ENCODE data around the gene NRG3.

NRG3 gene

DNA sequence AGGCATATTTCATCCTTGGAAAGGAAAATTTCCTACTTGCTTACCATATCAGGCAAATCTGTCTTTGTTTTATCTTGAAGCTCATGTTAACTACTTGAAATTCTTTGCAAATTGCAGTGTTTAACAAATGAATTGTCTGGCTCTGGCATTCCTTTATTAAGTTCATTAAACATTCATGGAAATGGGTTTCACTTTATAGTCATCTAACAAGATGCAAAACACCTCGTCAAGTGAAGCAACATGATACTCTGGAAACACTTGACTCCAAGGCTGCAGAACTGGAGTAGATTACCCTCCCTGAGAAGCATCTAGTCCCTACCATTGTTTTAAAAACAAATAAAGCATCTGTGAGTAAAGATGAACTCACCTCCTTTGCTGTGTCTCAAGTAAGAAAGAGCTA lies 1086.9 kb downstream of the NRG3 start:
- Histone ChIP-seq H3K4me3 (ENCODE audit: low read depth, low read length) (no peak overlapping the region), H3K36me3 (no peaks in the 10 kb centered on the region), H3K27me3 (no peaks in the 10 kb centered on the region), H3K9me3 (no peaks in the 10 kb centered on the region), H3K4me1 (no peaks in the 10 kb centered on the region)
- no peak for DNase-seq
- TF ChIP-seq, protein P1, sequence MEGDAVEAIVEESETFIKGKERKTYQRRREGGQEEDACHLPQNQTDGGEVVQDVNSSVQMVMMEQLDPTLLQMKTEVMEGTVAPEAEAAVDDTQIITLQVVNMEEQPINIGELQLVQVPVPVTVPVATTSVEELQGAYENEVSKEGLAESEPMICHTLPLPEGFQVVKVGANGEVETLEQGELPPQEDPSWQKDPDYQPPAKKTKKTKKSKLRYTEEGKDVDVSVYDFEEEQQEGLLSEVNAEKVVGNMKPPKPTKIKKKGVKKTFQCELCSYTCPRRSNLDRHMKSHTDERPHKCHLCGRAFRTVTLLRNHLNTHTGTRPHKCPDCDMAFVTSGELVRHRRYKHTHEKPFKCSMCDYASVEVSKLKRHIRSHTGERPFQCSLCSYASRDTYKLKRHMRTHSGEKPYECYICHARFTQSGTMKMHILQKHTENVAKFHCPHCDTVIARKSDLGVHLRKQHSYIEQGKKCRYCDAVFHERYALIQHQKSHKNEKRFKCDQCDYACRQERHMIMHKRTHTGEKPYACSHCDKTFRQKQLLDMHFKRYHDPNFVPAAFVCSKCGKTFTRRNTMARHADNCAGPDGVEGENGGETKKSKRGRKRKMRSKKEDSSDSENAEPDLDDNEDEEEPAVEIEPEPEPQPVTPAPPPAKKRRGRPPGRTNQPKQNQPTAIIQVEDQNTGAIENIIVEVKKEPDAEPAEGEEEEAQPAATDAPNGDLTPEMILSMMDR (IDR thresholded peaks at IDR 0.05; ENCODE audit: low read depth, low read length): no peak

DNA sequence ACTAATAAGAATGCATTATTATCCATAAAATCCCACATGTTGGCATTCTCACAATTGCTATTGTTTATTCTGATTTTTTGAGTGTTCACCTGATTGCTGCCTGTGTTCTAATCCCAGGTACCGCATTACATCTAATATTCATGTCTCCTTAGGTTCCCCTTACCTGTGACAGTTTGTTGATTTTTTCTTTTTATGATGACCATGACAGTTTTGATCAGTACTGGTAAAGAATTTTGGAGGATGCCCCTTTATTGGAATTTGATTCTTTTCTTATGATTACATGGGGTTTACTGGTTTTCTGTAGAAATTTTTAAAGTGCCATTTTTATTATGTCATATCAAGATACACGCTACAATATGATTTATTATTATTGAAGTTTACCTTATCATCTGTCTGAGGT lies 1091.1 kb downstream of the NRG3 start:
- DNase-seq: no peak
- peaks cover 4% of the 10 kb centered on the region; the same call in 1 of the 2 replicates for H3K4me1 ChIP-seq
- no peaks in the 10 kb centered on the region for H3K36me3 ChIP-seq
- no peaks in the 10 kb centered on the region for H3K27me3 ChIP-seq
- no peak overlapping the region for H3K4me3 ChIP-seq (ENCODE audit: low read depth, low read length)
- H3K9me3 ChIP-seq: no peaks in the 10 kb centered on the region
- TF ChIP-seq, protein P1 (IDR thresholded peaks at IDR 0.05; ENCODE audit: low read depth, low read length): no peak

DNA sequence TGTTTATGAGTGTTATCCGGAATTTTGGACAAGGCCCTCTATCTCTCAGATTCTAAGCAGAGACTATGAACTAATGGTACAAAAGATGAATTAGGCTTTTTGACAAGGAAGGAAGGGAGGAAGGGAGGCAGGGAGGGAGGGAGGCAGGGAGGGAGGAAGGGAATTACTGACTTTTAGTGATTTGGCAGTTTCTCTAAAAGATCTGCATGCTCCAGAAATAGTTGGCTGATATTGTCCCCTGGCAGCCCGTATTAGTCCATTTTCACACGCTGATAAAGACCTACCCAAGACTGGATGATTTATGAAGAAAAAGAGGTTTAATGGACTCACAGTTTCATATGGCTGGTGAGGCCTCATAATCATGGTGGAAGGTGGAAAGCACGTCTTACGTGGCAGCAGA lies 1093.5 kb downstream of the NRG3 start:
- Histone ChIP-seq H3K27me3 (no peaks in the 10 kb centered on the region), H3K36me3 (no peaks in the 10 kb centered on the region), H3K4me3 (ENCODE audit: low read depth, low read length) (no peak overlapping the region), H3K4me1 (peaks cover 4% of the 10 kb centered on the region; the same call in 1 of the 2 replicates), H3K9me3 (no peaks in the 10 kb centered on the region)
- DNase-seq: no peak
- TF ChIP-seq, protein P1 (IDR thresholded peaks at IDR 0.05; ENCODE audit: low read depth, low read length): no peak

DNA sequence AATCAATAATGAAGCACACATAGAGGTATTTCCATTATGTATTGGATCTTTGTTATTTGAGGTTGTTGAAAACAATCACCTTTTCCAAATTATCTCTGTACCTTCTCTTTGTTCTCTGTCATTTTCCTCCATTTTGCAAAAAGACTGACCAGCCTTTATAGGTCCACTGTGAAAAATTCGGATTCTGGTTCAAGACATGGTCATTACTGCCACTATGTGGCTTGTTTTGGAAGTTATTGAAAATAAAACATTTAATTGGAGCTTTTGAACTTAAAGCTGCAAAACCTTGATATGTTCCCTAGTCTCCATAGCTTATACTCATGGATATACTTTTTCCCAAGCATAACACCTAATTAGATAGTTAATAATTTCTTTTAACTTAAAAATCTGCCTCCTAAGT lies 1094.4 kb downstream of the NRG3 start:
- no peak overlapping the region for H3K4me3 ChIP-seq (ENCODE audit: low read depth, low read length)
- H3K9me3 ChIP-seq: no peaks in the 10 kb centered on the region
- no peaks in the 10 kb centered on the region for H3K27me3 ChIP-seq
- H3K4me1 ChIP-seq: peaks cover 4% of the 10 kb centered on the region; the same call in 1 of the 2 replicates
- no peak for DNase-seq
- TF ChIP-seq, protein P1 (IDR thresholded peaks at IDR 0.05; ENCODE audit: low read depth, low read length): peak; percentile 52
- H3K36me3 ChIP-seq: no peaks in the 10 kb centered on the region

DNA sequence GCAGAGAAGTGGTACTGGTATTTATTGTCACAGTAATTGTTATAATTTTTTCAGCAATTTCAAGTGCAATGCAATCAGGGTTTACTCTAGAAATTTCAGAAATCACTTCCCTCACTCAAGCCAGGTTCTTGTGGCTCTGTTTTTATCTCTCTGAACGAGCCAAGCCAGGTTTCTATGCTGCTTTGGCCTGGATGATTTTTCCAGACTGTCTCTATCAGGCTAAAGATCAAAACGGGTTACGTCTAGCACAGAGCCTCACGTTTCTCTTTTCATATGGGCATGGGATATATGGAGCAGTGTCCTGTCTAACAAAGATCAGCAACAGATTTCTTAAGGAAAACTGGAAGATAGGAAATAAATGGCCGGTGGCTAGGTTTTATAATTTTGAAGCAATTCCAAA lies 1105.3 kb downstream of the NRG3 start:
- Histone ChIP-seq H3K36me3 (no peaks in the 10 kb centered on the region), H3K4me1 (peaks cover 13% of the 10 kb centered on the region), H3K27me3 (no peaks in the 10 kb centered on the region), H3K9me3 (no peaks in the 10 kb centered on the region), H3K4me3 (ENCODE audit: low read depth, low read length) (no peak overlapping the region)
- peak; percentile 19 for DNase-seq
- TF ChIP-seq, protein P1 (IDR thresholded peaks at IDR 0.05; ENCODE audit: low read depth, low read length): no peak

DNA sequence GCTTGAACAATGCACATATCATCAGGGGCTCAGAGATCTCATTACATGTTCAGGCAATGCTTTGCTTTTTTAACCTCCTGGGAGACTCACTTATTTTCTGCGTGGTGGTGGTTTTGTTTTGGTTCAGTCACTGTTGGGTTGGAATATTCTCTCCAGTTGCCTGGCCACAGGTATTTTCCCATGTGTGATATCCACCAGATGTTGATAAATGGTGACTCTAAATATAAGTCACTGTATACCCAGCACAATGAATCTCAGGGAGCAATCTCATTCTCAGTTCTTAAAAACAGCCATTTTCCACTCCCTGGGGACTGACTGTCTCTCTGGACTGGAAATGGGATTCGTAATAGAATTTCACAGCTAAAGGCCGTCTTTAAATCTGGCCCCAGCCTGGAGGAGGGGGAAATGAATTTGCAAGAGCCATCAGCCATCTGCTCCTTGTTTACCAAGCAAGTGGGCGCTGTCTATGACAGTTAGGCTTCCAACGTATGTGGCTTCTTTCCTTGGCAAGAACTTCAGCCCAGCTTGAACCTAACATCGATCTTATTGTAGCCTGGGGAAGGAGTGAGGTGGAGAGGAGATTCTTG lies 1106.2 kb downstream of the NRG3 start:
- Histone ChIP-seq H3K4me1 (peaks cover 13% of the 10 kb centered on the region), H3K27me3 (no peaks in the 10 kb centered on the region), H3K4me3 (ENCODE audit: low read depth, low read length) (peak overlapping the region; percentile 3; the same call in 1 of the 2 replicates), H3K9me3 (no peaks in the 10 kb centered on the region), H3K36me3 (no peaks in the 10 kb centered on the region; the same call in 1 of the 2 replicates)
- TF ChIP-seq, protein P1 (IDR thresholded peaks at IDR 0.05; ENCODE audit: low read depth, low read length): no peak
- DNase-seq: peak; percentile 66

Data from BE2C (cell line).